Lung (tissue), 12 donors: ENCODE measurements around the gene ZNF503. TPM values are rescaled to one million over a fixed set of nuclear protein-coding genes. Genes with fewer than 3 reads are reported as not detected.

Source experiments
- ATAC-seq: fragments of 200-7000 bp; cut with Tn5 transposase; one replicate; pipeline ENCODE4 v1.9.1; 2020; ENCODE audit warnings: moderate number of reproducible peaks; ENCODE audit not compliant: insufficient read depth, low FRiP score
- DNase-seq, 3 donors: peaks; one replicate each; pipeline ENCODE4 v3.0.0-alpha.2; 2013 to 2017
- H3K27ac ChIP-seq, 2 donors: one replicate each; pipeline ENCODE4 v1.5.1; 2013; ENCODE audit warnings: mild to moderate bottlenecking in 2 of 2, moderate library complexity in 2 of 2, control low read depth in 1 of 2, inconsistent platforms in 1 of 2, low read depth in 1 of 2, low read length in 1 of 2
- H3K27me3 ChIP-seq, 3 donors: one replicate each; pipeline ENCODE4 v1.5.1; 2013; ENCODE audit warnings: low read length in 2 of 3; ENCODE audit not compliant: control insufficient read depth in 3 of 3, insufficient read depth in 3 of 3
- H3K36me3 ChIP-seq, 4 donors: one replicate each; pipeline ENCODE4 v1.5.1; 2013; ENCODE audit warnings: low read length in 4 of 4, mild to moderate bottlenecking in 1 of 4, moderate library complexity in 1 of 4; ENCODE audit not compliant: control insufficient read depth in 4 of 4, insufficient read depth in 4 of 4
- H3K4me1 ChIP-seq, 5 donors: one replicate each; pipeline ENCODE4 v1.5.1; 2013; ENCODE audit warnings: low read length in 5 of 5, mild to moderate bottlenecking in 2 of 5, moderate library complexity in 1 of 5; ENCODE audit not compliant: control insufficient read depth in 5 of 5, insufficient read depth in 5 of 5
- H3K4me3 ChIP-seq: one replicate; pipeline ENCODE4 v1.5.1; 2013; ENCODE audit warnings: mild to moderate bottlenecking, control low read depth, moderate library complexity
- H3K9ac ChIP-seq, 2 donors: one replicate each; pipeline ENCODE4 v1.5.1; 2013; ENCODE audit warnings: low read length in 2 of 2, control low read depth in 1 of 2; ENCODE audit not compliant: insufficient read depth in 1 of 2
- H3K9me3 ChIP-seq, 4 donors: one replicate each; pipeline ENCODE4 v1.5.1; 2013; ENCODE audit warnings: low read length in 3 of 4, mild to moderate bottlenecking in 1 of 4, moderate library complexity in 1 of 4; ENCODE audit not compliant: control insufficient read depth in 4 of 4, insufficient read depth in 3 of 4
- CTCF ChIP-seq: IDR thresholded peaks from 2 replicates; pipeline ENCODE4 v1.5.1; 2012; ENCODE audit warnings: mild to moderate bottlenecking; ENCODE audit errors: control extremely low read depth, extremely low read depth
- WGBS, 2 donors: extraction: QIAGEN DNeasy Blood & Tissue Kit; methylation state at CpG; one replicate each; pipeline ENCODE4 v1.1.7; 2013; 5-methylcytosine and 5-hydroxymethylcytosine counted together
- polyA plus RNA-seq, 2 donors: library from polyadenylated mRNA; stranded (reverse); fragments of 200-250 nt; gene quantifications; one replicate each; pipeline ENCODE4 v1.2.1, GENCODE V29; 2013
- total RNA-seq, 2 donors: library from RNA; depleted of rRNA in 1 of 2; stranded (reverse); fragments of >200 nt in 1 of 2; gene quantifications; one replicate each; pipeline ENCODE4 v1.2.1, GENCODE V29; 2014 to 2021
- donor health status: control.
- donor health status: control.
- donor health status: Bipolar disorder and iron deficiency.
- donor health status: healthy.
- donor health status: DM: yes; HTN: yes; CAD: no.

The ZNF503 gene
- total and polyA plus RNA-seq, 4 donors, result 11.7 to 37.8 (median 28.4) TPM

- Histone ChIP-seq H3K27me3 (no peaks in the 10 kb centered on the region), H3K4me3 (no peak overlapping the region), H3K36me3 (peaks cover 0 to 13% (median 0%) of the 10 kb centered on the region in 4 donors), H3K9ac (no peak overlapping the region), H3K9me3 (peaks cover 0 to 2% (median 0%) of the 10 kb centered on the region in 4 donors), H3K27ac (no peak overlapping the region), H3K4me1 (peaks cover 0 to 1% (median 0%) of the 10 kb centered on the region in 5 donors)
- no peak for TF ChIP-seq CTCF
- ATAC-seq (no peak), DNase-seq (no peak)
- 95 to 96% methylated on average over 3 of the region's 3 CpGs for WGBS, 2 donors
Observed at GRCh38 chr10:75437693-75438092, 36.1 kb upstream of the ZNF503 start.

- no peak for DNase-seq
- H3K36me3 ChIP-seq, result peaks cover 0 to 13% (median 0%) of the 10 kb centered on the region in 4 donors
- ATAC-seq, result no peak
- no peak overlapping the region for H3K4me3 ChIP-seq
- TF ChIP-seq CTCF, result no peak
- no peak overlapping the region for H3K9ac ChIP-seq
- H3K27ac ChIP-seq, result no peak overlapping the region
- peaks cover 0 to 9% (median 0%) of the 10 kb centered on the region in 5 donors for H3K4me1 ChIP-seq
- H3K9me3 ChIP-seq, result no peaks in the 10 kb centered on the region
- H3K27me3 ChIP-seq, result no peaks in the 10 kb centered on the region
Observed at GRCh38 chr10:75436896-75437295, 35.3 kb upstream of the ZNF503 start.

GRCh38 chr10:75435291-75435690 is 33.7 kb upstream of the ZNF503 start:
- no peak for TF ChIP-seq CTCF

GRCh38 chr10:75434291-75434690 is 32.7 kb upstream of the ZNF503 start:
- Histone ChIP-seq H3K27ac (no peak overlapping the region), H3K9me3 (no peaks in the 10 kb centered on the region), H3K27me3 (no peaks in the 10 kb centered on the region), H3K4me3 (no peak overlapping the region), H3K36me3 (peaks cover 0 to 10% (median 0%) of the 10 kb centered on the region in 4 donors), H3K9ac (no peak overlapping the region), H3K4me1 (peaks cover 2 to 32% (median 9%) of the 10 kb centered on the region in 5 donors)
- 80 to 86% methylated on average over 8 of the region's 8 CpGs for WGBS, 2 donors
- ATAC-seq (no peak), DNase-seq (no peak)
- no peak for TF ChIP-seq CTCF

More at GRCh38 chr10:75435291-75435690, 33.7 kb upstream of the ZNF503 start:
- H3K27ac ChIP-seq, result no peak overlapping the region
- no peaks in the 10 kb centered on the region for H3K9me3 ChIP-seq
- peaks cover 0 to 13% (median 0%) of the 10 kb centered on the region in 4 donors for H3K36me3 ChIP-seq
- peaks cover 0 to 23% (median 2%) of the 10 kb centered on the region in 5 donors for H3K4me1 ChIP-seq
- DNase-seq, result no peak
- no peak overlapping the region for H3K9ac ChIP-seq
- WGBS, 2 donors, result 83 to 88% methylated on average over 2 of the region's 2 CpGs
- no peaks in the 10 kb centered on the region for H3K27me3 ChIP-seq
- ATAC-seq, result no peak
- no peak overlapping the region for H3K4me3 ChIP-seq
